22Rv1 (cell line): ENCODE results near the gene MYADML2.
"Not testable (repeated sequence)": the region's sequence is repeated elsewhere in the genome, so short reads cannot be mapped to it uniquely, and the experiment has no call there.

Experiments
- CTCF ChIP-seq: fragments of 450-650 bp; IDR thresholded peaks from 2 replicates; pipeline ENCODE4 v1.5.1; 2017; ENCODE audit warnings: mild to moderate bottlenecking
- ZFX ChIP-seq: fragments of 450-650 bp; IDR thresholded peaks from 2 replicates; pipeline ENCODE4 v1.6.1; 2017; ENCODE audit warnings: antibody characterized with exemption, borderline replicate concordance

- not testable (repeated sequence) for TF ChIP-seq CTCF, ZFX
Measured at GRCh38 chr17:81953443-81953842, 6.4 kb upstream of the MYADML2 start.
